Peyer's patch (tissue), 4 donors: Measurements from ENCODE around the gene DNAJB1.

Source experiments
- POLR2A ChIP-seq, 2 donors: fragments of 450-650 bp; IDR thresholded peaks; one replicate each; pipeline ENCODE4 v1.5.1; 2017; ENCODE audit warnings: antibody characterized with exemption in 2 of 2, mild to moderate bottlenecking in 2 of 2, moderate library complexity in 2 of 2
- TF ChIP-seq, protein P1 (sequence below), 6 experiments: fragments of 450-650 bp in 4 of 6; fragments of 200-600 bp in 2 of 6; sonication (generic) in 1 of 6; IDR thresholded peaks; one replicate each; pipeline ENCODE4 v1.5.1; 2017 to 2019; ENCODE audit warnings: antibody characterized with exemption in 6 of 6, mild to moderate bottlenecking in 3 of 6, moderate library complexity in 1 of 6

DNA sequence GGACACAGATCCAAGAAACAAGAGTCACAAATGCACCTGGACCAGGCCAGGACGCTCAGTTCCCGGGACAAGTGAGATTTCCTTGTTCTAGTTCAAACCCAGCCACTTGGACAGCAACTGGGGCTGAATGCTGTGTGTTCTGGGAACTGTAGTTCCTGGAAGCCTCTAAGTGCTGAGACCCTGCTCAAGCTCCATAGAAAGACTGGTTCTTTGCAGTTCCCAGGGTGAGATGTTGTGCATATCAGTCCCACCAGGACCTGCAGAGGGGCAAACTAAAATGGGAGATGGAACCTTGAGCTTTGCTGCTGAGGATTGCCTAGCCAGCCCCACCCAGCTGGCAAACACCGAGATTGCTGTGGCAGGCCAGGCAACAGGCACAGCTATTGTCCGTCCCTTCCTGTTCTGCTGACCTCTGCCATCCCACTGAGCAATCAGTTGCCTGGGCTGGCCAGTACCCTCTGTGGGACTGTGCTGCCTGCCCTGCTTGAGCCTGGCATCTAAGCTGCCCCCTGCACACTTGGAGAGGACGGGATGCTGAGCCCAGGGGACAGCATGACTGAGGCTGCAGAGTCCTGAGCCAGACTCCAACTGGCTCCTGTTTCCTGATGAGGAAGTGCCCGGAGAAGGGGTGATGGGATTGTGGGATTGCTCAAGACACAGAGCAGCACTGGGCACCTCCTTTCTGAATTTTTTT lies 20.8 kb downstream of the DNAJB1 start:
- no peak for TF ChIP-seq POLR2A (IDR thresholded peaks at IDR 0.05)
- TF ChIP-seq, protein P1, sequence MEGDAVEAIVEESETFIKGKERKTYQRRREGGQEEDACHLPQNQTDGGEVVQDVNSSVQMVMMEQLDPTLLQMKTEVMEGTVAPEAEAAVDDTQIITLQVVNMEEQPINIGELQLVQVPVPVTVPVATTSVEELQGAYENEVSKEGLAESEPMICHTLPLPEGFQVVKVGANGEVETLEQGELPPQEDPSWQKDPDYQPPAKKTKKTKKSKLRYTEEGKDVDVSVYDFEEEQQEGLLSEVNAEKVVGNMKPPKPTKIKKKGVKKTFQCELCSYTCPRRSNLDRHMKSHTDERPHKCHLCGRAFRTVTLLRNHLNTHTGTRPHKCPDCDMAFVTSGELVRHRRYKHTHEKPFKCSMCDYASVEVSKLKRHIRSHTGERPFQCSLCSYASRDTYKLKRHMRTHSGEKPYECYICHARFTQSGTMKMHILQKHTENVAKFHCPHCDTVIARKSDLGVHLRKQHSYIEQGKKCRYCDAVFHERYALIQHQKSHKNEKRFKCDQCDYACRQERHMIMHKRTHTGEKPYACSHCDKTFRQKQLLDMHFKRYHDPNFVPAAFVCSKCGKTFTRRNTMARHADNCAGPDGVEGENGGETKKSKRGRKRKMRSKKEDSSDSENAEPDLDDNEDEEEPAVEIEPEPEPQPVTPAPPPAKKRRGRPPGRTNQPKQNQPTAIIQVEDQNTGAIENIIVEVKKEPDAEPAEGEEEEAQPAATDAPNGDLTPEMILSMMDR (IDR thresholded peaks at IDR 0.05), result no peak
